ENCODE results near the gene NUAK2.
A peak's percentile ranks its signal among the peaks of the same experiment; 100 is the strongest.

Gene NUAK2

DNA sequence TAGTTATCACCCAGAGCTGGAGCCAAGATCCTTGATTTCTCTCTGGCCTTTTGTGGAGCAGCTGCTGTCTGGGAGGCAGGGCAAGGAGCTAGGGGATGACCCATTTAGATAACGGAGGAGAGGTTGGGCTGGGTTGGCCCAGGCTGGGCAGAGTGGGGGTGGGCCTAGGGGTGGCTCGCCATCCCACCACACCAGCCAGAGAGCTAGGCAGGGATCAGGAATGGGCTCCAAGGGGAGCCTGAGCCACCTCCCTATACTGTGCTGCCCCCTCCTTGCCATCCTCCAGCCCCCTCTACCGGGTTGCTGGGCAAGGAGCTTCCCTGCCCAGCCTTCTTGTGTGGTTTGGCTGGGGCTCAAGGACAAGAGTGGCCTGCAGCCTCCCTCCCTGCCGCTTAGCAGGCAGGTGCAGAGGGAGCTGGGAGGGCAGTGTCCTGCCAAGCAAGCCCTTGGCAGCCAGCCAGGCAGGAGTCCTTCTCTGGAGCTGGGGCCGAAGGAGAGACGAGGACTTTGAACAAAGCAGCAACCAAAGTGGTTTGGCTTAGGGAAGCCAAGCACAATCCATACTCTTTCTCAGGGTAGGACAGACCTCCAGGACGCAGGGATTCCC, 4.1 kb downstream of the NUAK2 start:
- Histone ChIP-seq H3K36me3 (ENCODE audit: insufficient read depth, low read length) (peaks cover 34% of the 10 kb centered on the region; the same call in 1 of the 2 replicates), H3K27me3 (ENCODE audit: insufficient read depth, low read length) (no peaks in the 10 kb centered on the region), H3K4me2 (ENCODE audit: low read length) (peak overlapping the region; percentile 68), H3K9me3 (ENCODE audit: low read length) (no peaks in the 10 kb centered on the region), H3K27ac (ENCODE audit: low read depth, low read length, poor library complexity, severe bottlenecking) (peak overlapping the region; percentile 82), H3F3A (ENCODE audit: insufficient read depth, low read length) (no peaks in the 10 kb centered on the region), H4K20me1 (ENCODE audit: insufficient read depth, low read length) (no peaks in the 10 kb centered on the region), H3K9me2 (ENCODE audit: low read depth, low read length) (no peaks in the 10 kb centered on the region), H3K79me2 (ENCODE audit: insufficient read depth, low read length) (peaks cover 85% of the 10 kb centered on the region), H3K9ac (ENCODE audit: low read length) (peak overlapping the region; percentile 42; the same call in 1 of the 2 replicates), H2AFZ (ENCODE audit: low read length) (no peak overlapping the region), H3K4me1 (ENCODE audit: insufficient read depth, low read length, severe bottlenecking) (peaks cover 80% of the 10 kb centered on the region), H3K4me3 (ENCODE audit: low read depth, low read length, poor library complexity, severe bottlenecking) (peak overlapping the region; percentile 95)
- TF ChIP-seq, protein P1, sequence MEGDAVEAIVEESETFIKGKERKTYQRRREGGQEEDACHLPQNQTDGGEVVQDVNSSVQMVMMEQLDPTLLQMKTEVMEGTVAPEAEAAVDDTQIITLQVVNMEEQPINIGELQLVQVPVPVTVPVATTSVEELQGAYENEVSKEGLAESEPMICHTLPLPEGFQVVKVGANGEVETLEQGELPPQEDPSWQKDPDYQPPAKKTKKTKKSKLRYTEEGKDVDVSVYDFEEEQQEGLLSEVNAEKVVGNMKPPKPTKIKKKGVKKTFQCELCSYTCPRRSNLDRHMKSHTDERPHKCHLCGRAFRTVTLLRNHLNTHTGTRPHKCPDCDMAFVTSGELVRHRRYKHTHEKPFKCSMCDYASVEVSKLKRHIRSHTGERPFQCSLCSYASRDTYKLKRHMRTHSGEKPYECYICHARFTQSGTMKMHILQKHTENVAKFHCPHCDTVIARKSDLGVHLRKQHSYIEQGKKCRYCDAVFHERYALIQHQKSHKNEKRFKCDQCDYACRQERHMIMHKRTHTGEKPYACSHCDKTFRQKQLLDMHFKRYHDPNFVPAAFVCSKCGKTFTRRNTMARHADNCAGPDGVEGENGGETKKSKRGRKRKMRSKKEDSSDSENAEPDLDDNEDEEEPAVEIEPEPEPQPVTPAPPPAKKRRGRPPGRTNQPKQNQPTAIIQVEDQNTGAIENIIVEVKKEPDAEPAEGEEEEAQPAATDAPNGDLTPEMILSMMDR (IDR thresholded peaks at IDR 0.05; ENCODE audit: low read length), result no peak
- TF ChIP-seq EZH2 (IDR thresholded peaks at IDR 0.05; ENCODE audit: borderline replicate concordance, low read length), result no peak

DNA sequence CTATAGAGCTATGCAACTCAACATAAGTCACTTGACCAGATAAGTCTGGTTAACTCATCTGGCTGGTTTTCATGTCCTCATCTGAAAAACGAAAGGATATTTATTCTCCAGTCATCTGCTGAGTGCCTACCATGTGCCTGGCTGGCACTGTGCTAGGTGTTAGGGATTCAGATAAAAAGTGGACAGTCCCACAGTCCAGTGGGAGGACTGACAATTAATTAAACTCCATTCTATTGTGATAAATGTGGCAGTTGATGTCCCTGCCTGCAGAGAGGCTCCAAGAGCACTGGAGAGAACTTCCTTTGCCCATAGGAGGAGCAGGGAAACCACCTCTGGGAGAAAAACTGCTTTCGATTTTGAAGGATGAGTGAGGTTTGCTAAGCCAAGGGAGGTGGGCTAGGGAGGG, 5.4 kb downstream of the NUAK2 start:
- H3K27ac ChIP-seq (ENCODE audit: low read depth, low read length, poor library complexity, severe bottlenecking), result peak overlapping the region; percentile 82
- H3F3A ChIP-seq (ENCODE audit: insufficient read depth, low read length), result no peaks in the 10 kb centered on the region
- H3K4me1 ChIP-seq (ENCODE audit: insufficient read depth, low read length, severe bottlenecking), result peaks cover 80% of the 10 kb centered on the region
- H2AFZ ChIP-seq (ENCODE audit: low read length), result no peak overlapping the region
- peaks cover 46% of the 10 kb centered on the region for H3K36me3 ChIP-seq (ENCODE audit: insufficient read depth, low read length)
- peak overlapping the region; percentile 95 for H3K4me3 ChIP-seq (ENCODE audit: low read depth, low read length, poor library complexity, severe bottlenecking)
- H3K79me2 ChIP-seq (ENCODE audit: insufficient read depth, low read length), result peaks cover 91% of the 10 kb centered on the region
- H3K9me3 ChIP-seq (ENCODE audit: low read length), result no peaks in the 10 kb centered on the region
- H4K20me1 ChIP-seq (ENCODE audit: insufficient read depth, low read length), result no peaks in the 10 kb centered on the region
- H3K9ac ChIP-seq (ENCODE audit: low read length), result peak overlapping the region; percentile 20; the same call in 1 of the 2 replicates
- TF ChIP-seq, protein P1 (IDR thresholded peaks at IDR 0.05; ENCODE audit: low read length), result no peak
- no peak for TF ChIP-seq EZH2 (IDR thresholded peaks at IDR 0.05; ENCODE audit: borderline replicate concordance, low read length)
- peak overlapping the region; percentile 68 for H3K4me2 ChIP-seq (ENCODE audit: low read length)
- H3K27me3 ChIP-seq (ENCODE audit: insufficient read depth, low read length), result no peaks in the 10 kb centered on the region
- no peaks in the 10 kb centered on the region for H3K9me2 ChIP-seq (ENCODE audit: low read depth, low read length)

DNA sequence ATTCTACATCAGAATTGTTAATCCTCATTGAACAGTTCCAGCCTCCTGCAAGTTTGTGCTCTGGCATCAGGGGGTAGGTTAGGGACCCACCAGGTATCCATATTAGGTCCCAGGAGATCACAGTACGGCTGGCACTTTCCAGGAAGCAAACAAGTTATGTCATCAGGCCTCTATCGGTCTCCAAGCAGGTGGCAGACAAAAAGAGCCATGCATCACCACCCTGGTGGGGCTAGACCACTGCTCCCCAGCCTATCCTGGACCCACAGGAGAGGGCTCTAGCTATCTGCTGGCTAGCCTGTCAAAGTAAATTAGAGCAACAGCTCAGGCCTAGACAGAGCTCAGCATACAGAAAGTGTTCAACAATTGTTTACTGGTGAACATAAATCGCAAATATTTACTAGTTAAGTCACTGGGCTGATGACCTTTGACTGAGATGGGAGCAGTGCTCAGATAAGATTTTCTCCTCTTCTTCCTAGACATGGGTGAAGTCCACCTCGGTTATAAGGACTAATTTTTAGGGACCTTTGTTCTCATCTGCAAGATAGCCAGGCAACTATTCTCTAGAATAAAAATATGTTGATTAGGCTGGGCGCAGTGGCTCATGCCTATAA, 6.4 kb downstream of the NUAK2 start:
- peak overlapping the region; percentile 30; the same call in 1 of the 2 replicates for H3K9ac ChIP-seq (ENCODE audit: low read length)
- H3K4me3 ChIP-seq (ENCODE audit: low read depth, low read length, poor library complexity, severe bottlenecking), result peak overlapping the region; percentile 49
- peak overlapping the region; percentile 82 for H3K27ac ChIP-seq (ENCODE audit: low read depth, low read length, poor library complexity, severe bottlenecking)
- TF ChIP-seq, protein P1 (IDR thresholded peaks at IDR 0.05; ENCODE audit: low read length), result no peak
- no peak for TF ChIP-seq EZH2 (IDR thresholded peaks at IDR 0.05; ENCODE audit: borderline replicate concordance, low read length)
- no peaks in the 10 kb centered on the region for H4K20me1 ChIP-seq (ENCODE audit: insufficient read depth, low read length)
- H3K4me1 ChIP-seq (ENCODE audit: insufficient read depth, low read length, severe bottlenecking), result peaks cover 80% of the 10 kb centered on the region
- no peaks in the 10 kb centered on the region for H3K27me3 ChIP-seq (ENCODE audit: insufficient read depth, low read length)
- no peak overlapping the region for H2AFZ ChIP-seq (ENCODE audit: low read length)
- no peaks in the 10 kb centered on the region for H3K9me2 ChIP-seq (ENCODE audit: low read depth, low read length)
- peak overlapping the region; percentile 68 for H3K4me2 ChIP-seq (ENCODE audit: low read length)
- H3K36me3 ChIP-seq (ENCODE audit: insufficient read depth, low read length), result peaks cover 49% of the 10 kb centered on the region
- H3F3A ChIP-seq (ENCODE audit: insufficient read depth, low read length), result no peaks in the 10 kb centered on the region
- H3K79me2 ChIP-seq (ENCODE audit: insufficient read depth, low read length), result peaks cover 86% of the 10 kb centered on the region
- no peaks in the 10 kb centered on the region for H3K9me3 ChIP-seq (ENCODE audit: low read length)

Measured in OCI-LY1 (cell line).